ENCODE measurements around the gene TSSK6. TPM values are rescaled to one million over a fixed set of nuclear protein-coding genes. Genes with fewer than 3 reads are reported as not detected.

The TSSK6 gene
- total and polyA plus RNA-seq, 2 of the 4 experiments (the other 2 are of a cell fraction): 1.3 to 2.2 TPM

GRCh38 chr19:19547674-19548336, 32.5 kb upstream of the TSSK6 start:
- no CpG with 5 or more reads among the region's 15 CpGs for WGBS, 2 experiments (ENCODE audit: extremely low coverage in 2 of 2, insufficient read length in 1 of 2)

More at GRCh38 chr19:19547674-19548336, 32.5 kb upstream of the TSSK6 start:
- H4K91ac ChIP-seq (ENCODE audit: insufficient read depth, low read depth, low read length): no peak overlapping the region
- no peaks in the 10 kb centered on the region for H3K9me1 ChIP-seq (ENCODE audit: insufficient read depth, low read length)
- ATAC-seq (ENCODE audit: low read depth) (no peak), DNase-seq (no peak)
- no peak overlapping the region for H3K4me2 ChIP-seq (ENCODE audit: low read depth, low read length)
- intact Hi-C loops (cut with micrococcal nuclease): no loop called here
- dilution Hi-C loops (cut with HindIII; ENCODE audit: low sequenced_read_pairs, unreplicated experiment): no loop called here
- H2BK20ac ChIP-seq (ENCODE audit: low read depth, low read length): no peak overlapping the region
- no peak overlapping the region for H3K56ac ChIP-seq (ENCODE audit: extremely low read depth, insufficient read depth, low read length)
- peaks cover 12% of the 10 kb centered on the region; the same call in 1 of the 2 replicates for H3K27me3 ChIP-seq (ENCODE audit: control insufficient read depth, insufficient read depth, low read length)
- in situ Hi-C loops (cut with MboI; ENCODE audit: low sequenced_read_pairs): loop anchor here (25.0 kb wide), 1 partner anchor 414 kb away; no protein-coding TSS in a partner anchor
- H4K20me1 ChIP-seq (ENCODE audit: insufficient read depth, low read length): no peaks in the 10 kb centered on the region; the same call in 1 of the 2 replicates
- no TSS peak for BruUV-seq (replicated peaks)
- no peak overlapping the region for H2AK9ac ChIP-seq (replicated peaks; ENCODE audit: low read depth, low read length, poor library complexity)
- no peak overlapping the region for H4K8ac ChIP-seq (ENCODE audit: low read depth in 2 of 2, low read length in 2 of 2)
- no peaks in the 10 kb centered on the region for H3K4me1 ChIP-seq (ENCODE audit: control insufficient read depth, insufficient read depth, low read length)
- no peak overlapping the region for H3K27ac ChIP-seq (ENCODE audit: insufficient read depth, low read length)
- no peak overlapping the region for H3K23ac ChIP-seq (ENCODE audit: low read depth, low read length)
- TF ChIP-seq RFX5 (IDR thresholded peaks at IDR 0.05; ENCODE audit: low read depth, low read length) (no peak), POLR2A (IDR thresholded peaks at IDR 0.05; ENCODE audit: low read depth, low read length) (no peak), MXI1 (IDR thresholded peaks at IDR 0.05; ENCODE audit: borderline replicate concordance, low read depth, low read length) (no peak), BHLHE40 (IDR thresholded peaks at IDR 0.05; ENCODE audit: low read depth, low read length) (no peak), RCOR1 (IDR thresholded peaks at IDR 0.05; ENCODE audit: insufficient replicate concordance, low read length) (no peak), CTCF (conservative IDR thresholded peaks at IDR 0.05; ENCODE audit: low read depth, low read length) (no peak)
- TF ChIP-seq, protein P1, sequence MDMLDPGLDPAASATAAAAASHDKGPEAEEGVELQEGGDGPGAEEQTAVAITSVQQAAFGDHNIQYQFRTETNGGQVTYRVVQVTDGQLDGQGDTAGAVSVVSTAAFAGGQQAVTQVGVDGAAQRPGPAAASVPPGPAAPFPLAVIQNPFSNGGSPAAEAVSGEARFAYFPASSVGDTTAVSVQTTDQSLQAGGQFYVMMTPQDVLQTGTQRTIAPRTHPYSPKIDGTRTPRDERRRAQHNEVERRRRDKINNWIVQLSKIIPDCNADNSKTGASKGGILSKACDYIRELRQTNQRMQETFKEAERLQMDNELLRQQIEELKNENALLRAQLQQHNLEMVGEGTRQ (IDR thresholded peaks at IDR 0.05; ENCODE audit: low read depth, low read length): no peak
- POLR2A ChIA-PET (ENCODE audit: unreplicated experiment): no interaction called here
- H3K4ac ChIP-seq (ENCODE audit: low read depth, low read length): no peak overlapping the region
- H2AFZ ChIP-seq (replicated peaks; ENCODE audit: low read length, poor library complexity): no peak overlapping the region
- H2BK5ac ChIP-seq (ENCODE audit: low read depth, low read length, poor library complexity, severe bottlenecking): no peak overlapping the region
- no peak overlapping the region for H2BK15ac ChIP-seq (ENCODE audit: low read depth, low read length)
- no peak overlapping the region for H2BK120ac ChIP-seq (ENCODE audit: low read depth, low read length)
- H4K5ac ChIP-seq (ENCODE audit: low read depth, low read length): no peak overlapping the region
- no peak overlapping the region for H2AK5ac ChIP-seq (ENCODE audit: low read depth, low read length)
- H3K18ac ChIP-seq (ENCODE audit: low read depth, low read length): no peak overlapping the region
- H3K4me3 ChIP-seq (ENCODE audit: insufficient read depth, low read depth, low read length): no peak overlapping the region
- H3K36me3 ChIP-seq (ENCODE audit: control insufficient read depth, insufficient read depth, low read length): no peaks in the 10 kb centered on the region
- CTCF ChIA-PET: no interaction called here
- no peak overlapping the region for H3K9ac ChIP-seq (ENCODE audit: low read depth, low read length)
- H3K9me3 ChIP-seq (ENCODE audit: control insufficient read depth, insufficient read depth, low read length): no peaks in the 10 kb centered on the region
- no peak overlapping the region for H3K14ac ChIP-seq (replicated peaks; ENCODE audit: low read depth, low read length)
- no peaks in the 10 kb centered on the region for H3K79me1 ChIP-seq (ENCODE audit: low read depth in 1 of 2, low read length in 2 of 2)

Data from IMR-90 (cell line).